ENCODE data around the gene ZNF678.
"Not testable (repeated sequence)": the region's sequence is repeated elsewhere in the genome, so short reads cannot be mapped to it uniquely, and the experiment has no call there.

The ZNF678 gene

GRCh38 chr1:227604446-227604845 lies 41.1 kb downstream of the ZNF678 start:
- DNase-seq (ENCODE audit: low spot score), result no peak

- not testable (repeated sequence) for DNase-seq (ENCODE audit: low spot score)
Observed at GRCh38 chr1:227606271-227606670, 42.9 kb downstream of the ZNF678 start.

GRCh38 chr1:227607336-227607898 lies 44.1 kb downstream of the ZNF678 start:
- DNase-seq (ENCODE audit: low spot score), result no peak

- DNase-seq (ENCODE audit: low spot score), result no peak
Observed at GRCh38 chr1:227612658-227613057, 49.3 kb downstream of the ZNF678 start.

- no peak for DNase-seq (ENCODE audit: low spot score)
Observed at GRCh38 chr1:227613526-227613925, 50.2 kb downstream of the ZNF678 start.

GRCh38 chr1:227621211-227621610 lies 57.9 kb downstream of the ZNF678 start:
- no peak for DNase-seq (ENCODE audit: low spot score)

- no peak for DNase-seq (ENCODE audit: low spot score)
Observed at GRCh38 chr1:227622739-227623475, 59.6 kb downstream of the ZNF678 start.

- DNase-seq (ENCODE audit: low spot score), result no peak
Observed at GRCh38 chr1:227632325-227632724, 69.0 kb downstream of the ZNF678 start.

- no peak for DNase-seq (ENCODE audit: low spot score)
Observed at GRCh38 chr1:227635596-227635995, 72.2 kb downstream of the ZNF678 start.

GRCh38 chr1:227654431-227654830 lies 91.1 kb downstream of the ZNF678 start:
- no peak for DNase-seq (ENCODE audit: low spot score)

GRCh38 chr1:227654858-227655752 lies 91.7 kb downstream of the ZNF678 start:
- DNase-seq (ENCODE audit: low spot score), result no peak

GRCh38 chr1:227661495-227661894 lies 98.1 kb downstream of the ZNF678 start:
- no peak for DNase-seq (ENCODE audit: low spot score)

- no peak for DNase-seq (ENCODE audit: low spot score)
Observed at GRCh38 chr1:227662933-227663332, 99.6 kb downstream of the ZNF678 start.

- no peak for DNase-seq (ENCODE audit: low spot score)
Observed at GRCh38 chr1:227666286-227666685, 102.9 kb downstream of the ZNF678 start.

- DNase-seq (ENCODE audit: low spot score), result no peak
Observed at GRCh38 chr1:227673441-227673840, 110.1 kb downstream of the ZNF678 start.

GRCh38 chr1:227685807-227686206 lies 122.5 kb downstream of the ZNF678 start:
- no peak for DNase-seq (ENCODE audit: low spot score)

- DNase-seq (ENCODE audit: low spot score), result no peak
Observed at GRCh38 chr1:227697321-227697864, 134.0 kb downstream of the ZNF678 start.

- not testable (repeated sequence) for DNase-seq (ENCODE audit: low spot score)
Observed at GRCh38 chr1:227701631-227702030, 138.3 kb downstream of the ZNF678 start.

- DNase-seq (ENCODE audit: low spot score), result no peak
Observed at GRCh38 chr1:227707846-227708245, 144.5 kb downstream of the ZNF678 start.

GRCh38 chr1:227709451-227709850 lies 146.1 kb downstream of the ZNF678 start:
- DNase-seq (ENCODE audit: low spot score), result no peak

GRCh38 chr1:227710474-227710873 lies 147.1 kb downstream of the ZNF678 start:
- DNase-seq (ENCODE audit: low spot score), result not testable (repeated sequence)

- DNase-seq (ENCODE audit: low spot score), result no peak
Observed at GRCh38 chr1:227712648-227713047, 149.3 kb downstream of the ZNF678 start.

GRCh38 chr1:227718932-227719331 lies 155.6 kb downstream of the ZNF678 start:
- DNase-seq (ENCODE audit: low spot score), result no peak
